OCI-LY7 (cell line): Measurements from ENCODE around the gene KRTAP11-1.

Source experiments
- CTCF ChIP-seq: fragments of 200-600 bp; sonication (generic); conservative IDR thresholded peaks from 2 replicates; pipeline ENCODE4 v1.5.1; 2014; ENCODE audit warnings: mild to moderate bottlenecking, antibody characterized with exemption, low read length, moderate library complexity, mixed read lengths
- EZH2phosphoT487 ChIP-seq: fragments of 200-600 bp; sonication (generic); IDR thresholded peaks from 2 replicates; pipeline ENCODE4 v1.6.1; 2018; ENCODE audit warnings: low read depth, borderline replicate concordance, mild to moderate bottlenecking, mixed run types, antibody characterized with exemption, low read length, moderate library complexity, mixed read lengths

GRCh38 chr21:30882866-30883597 lies 1.7 kb upstream of the KRTAP11-1 start:
- TF ChIP-seq CTCF (no peak), EZH2phosphoT487 (no peak)
